Omental fat pad (tissue), 4 donors: ENCODE results near the gene HIPK2. TPM values are rescaled to one million over a fixed set of nuclear protein-coding genes. Genes with fewer than 3 reads are reported as not detected.

ENCODE experiments used
- ATAC-seq: fragments of 150-250 bp; one replicate; pipeline ENCODE4 v1.9.1; 2016; ENCODE audit warnings: mild to moderate bottlenecking, moderate library complexity; ENCODE audit not compliant: low FRiP score
- DNase-seq: peaks from one replicate; pipeline ENCODE4 v3.0.0-alpha.2; 2019; ENCODE audit warnings: low spot score
- CTCF ChIP-seq, 3 donors: fragments of 450-650 bp; IDR thresholded peaks; one replicate each; pipeline ENCODE4 v1.5.1; 2016 to 2017; ENCODE audit warnings: antibody characterized with exemption in 3 of 3, mild to moderate bottlenecking in 3 of 3, moderate library complexity in 2 of 3
- total RNA-seq, 4 donors: library from RNA; depleted of rRNA; stranded (reverse); fragments of >200 nt; gene quantifications; one replicate each; pipeline ENCODE4 v1.1.0, GENCODE V29; 2016

HIPK2 gene
- total RNA-seq, 4 donors from 2014 or later, result 39.6 to 90.3 (median 70.0) TPM

- TF ChIP-seq CTCF (IDR thresholded peaks at IDR 0.05), result no peak
- ATAC-seq, result peak; percentile 84
Observed at GRCh38 chr7:139731802-139732470, 45.9 kb downstream of the HIPK2 start.

GRCh38 chr7:139730746-139731612 lies 46.8 kb downstream of the HIPK2 start:
- no peak for DNase-seq
- no peak for ATAC-seq
- no peak for TF ChIP-seq CTCF (IDR thresholded peaks at IDR 0.05)

More at GRCh38 chr7:139731802-139732470, 45.9 kb downstream of the HIPK2 start:
- DNase-seq, result peak; percentile 80

GRCh38 chr7:139728203-139728602 lies 49.6 kb downstream of the HIPK2 start:
- no peak for TF ChIP-seq CTCF (IDR thresholded peaks at IDR 0.05)
- ATAC-seq (no peak), DNase-seq (no peak)

GRCh38 chr7:139727151-139727705 lies 50.6 kb downstream of the HIPK2 start:
- no peak for TF ChIP-seq CTCF (IDR thresholded peaks at IDR 0.05)
- ATAC-seq, result no peak
- no peak for DNase-seq

GRCh38 chr7:139726485-139726869 lies 51.3 kb downstream of the HIPK2 start:
- no peak for ATAC-seq
- TF ChIP-seq CTCF (IDR thresholded peaks at IDR 0.05), result no peak
- DNase-seq, result no peak

GRCh38 chr7:139725858-139726484 lies 51.8 kb downstream of the HIPK2 start:
- no peak for TF ChIP-seq CTCF (IDR thresholded peaks at IDR 0.05)
- no peak for ATAC-seq
- DNase-seq, result no peak
